ENCODE measurements around the gene CD160.

- TF ChIP-seq EZH2 (IDR thresholded peaks at IDR 0.05), result no peak
- no peak for TF ChIP-seq POLR2AphosphoS5 (IDR thresholded peaks at IDR 0.05; ENCODE audit: borderline replicate concordance, low read depth, low read length)
Observed at GRCh38 chr1:145701306-145701862, 17.9 kb upstream of the CD160 start.
